Loucy (cell line): ENCODE data around the gene SCAMP1.
A peak's percentile ranks its signal among the peaks of the same experiment; 100 is the strongest.

Experiments
- H2AFZ ChIP-seq: fragments of 200-600 bp; sonication (generic); 2 replicates; pipeline ENCODE4 v1.6.0; 2016; ENCODE audit warnings: antibody characterized with exemption, mild to moderate bottlenecking, low read length, moderate library complexity
- H3F3A ChIP-seq: fragments of 200-600 bp; 2 replicates; pipeline ENCODE4 v1.6.0; 2016; ENCODE audit warnings: antibody characterized with exemption, low read depth, mild to moderate bottlenecking
- H3K27me3 ChIP-seq: fragments of 200-600 bp; sonication (generic); 2 replicates; pipeline ENCODE4 v1.6.1; 2014; ENCODE audit warnings: low read length, mild to moderate bottlenecking; ENCODE audit not compliant: insufficient read depth, poor library complexity, severe bottlenecking
- H3K36me3 ChIP-seq: fragments of 200-600 bp; sonication (generic); 2 replicates; pipeline ENCODE4 v1.6.1; 2016; ENCODE audit warnings: low read length; ENCODE audit not compliant: insufficient read depth
- H3K4me1 ChIP-seq: fragments of 200-600 bp; sonication (generic); 2 replicates; pipeline ENCODE4 v1.5.1; 2014; ENCODE audit warnings: low read length, mild to moderate bottlenecking; ENCODE audit not compliant: insufficient read depth, poor library complexity, severe bottlenecking
- H3K4me2 ChIP-seq: fragments of 200-600 bp; sonication (generic); 2 replicates; pipeline ENCODE4 v1.6.0; 2014; ENCODE audit warnings: antibody characterized with exemption, low read length, low read depth, mild to moderate bottlenecking; ENCODE audit not compliant: poor library complexity, severe bottlenecking
- H3K4me3 ChIP-seq: fragments of 200-600 bp; sonication (generic); 2 replicates; pipeline ENCODE4 v1.5.1; 2014; ENCODE audit warnings: low read length, mild to moderate bottlenecking, mixed read lengths; ENCODE audit not compliant: poor library complexity, severe bottlenecking
- H3K79me2 ChIP-seq: fragments of 200-600 bp; sonication (generic); 2 replicates; pipeline ENCODE4 v1.6.1; 2014; ENCODE audit warnings: low read length; ENCODE audit not compliant: insufficient read depth
- H3K9ac ChIP-seq: fragments of 200-600 bp; sonication (generic); 2 replicates; pipeline ENCODE4 v1.6.0; 2014; ENCODE audit warnings: mild to moderate bottlenecking, low read depth, low read length, moderate library complexity; ENCODE audit not compliant: poor library complexity, severe bottlenecking
- H3K9me2 ChIP-seq: fragments of 200-600 bp; sonication (generic); replicated peaks from 2 replicates; pipeline ENCODE4 v1.6.1; 2016; ENCODE audit warnings: low read depth, low read length, mixed read lengths
- H3K9me3 ChIP-seq: fragments of 200-600 bp; sonication (generic); 2 replicates; pipeline ENCODE4 v1.6.1; 2014; ENCODE audit warnings: mild to moderate bottlenecking, antibody characterized with exemption, low read length, low read depth; ENCODE audit not compliant: insufficient read depth
- H4K20me1 ChIP-seq: fragments of 200-600 bp; sonication (generic); 2 replicates; pipeline ENCODE4 v1.6.0; 2014; ENCODE audit warnings: antibody characterized with exemption, low read length, mild to moderate bottlenecking; ENCODE audit not compliant: insufficient read depth, poor library complexity, severe bottlenecking
- CTCF ChIP-seq: fragments of 200-600 bp; sonication (generic); conservative IDR thresholded peaks from 2 replicates; pipeline ENCODE4 v1.5.1; 2014; ENCODE audit warnings: mild to moderate bottlenecking, antibody characterized with exemption, low read length
- EZH2phosphoT487 ChIP-seq: fragments of 200-600 bp; IDR thresholded peaks from 2 replicates; pipeline ENCODE4 v1.6.1; 2018; ENCODE audit warnings: antibody characterized with exemption, mild to moderate bottlenecking, moderate library complexity, borderline replicate concordance

Gene SCAMP1

GRCh38 chr5:78507531-78507930 is 147.1 kb downstream of the SCAMP1 start:
- Histone ChIP-seq H3F3A (no peaks in the 10 kb centered on the region), H3K36me3 (no peaks in the 10 kb centered on the region), H3K27me3 (no peaks in the 10 kb centered on the region), H2AFZ (no peak overlapping the region), H3K4me3 (peak overlapping the region; percentile 92), H3K79me2 (peaks cover 58% of the 10 kb centered on the region), H3K9me2 (no peaks in the 10 kb centered on the region), H4K20me1 (no peaks in the 10 kb centered on the region), H3K9me3 (no peaks in the 10 kb centered on the region), H3K9ac (peak overlapping the region; percentile 82), H3K4me2 (peak overlapping the region; percentile 87), H3K4me1 (peaks cover 67% of the 10 kb centered on the region)
- no peak for TF ChIP-seq EZH2phosphoT487
- TF ChIP-seq CTCF = no peak

GRCh38 chr5:78508186-78508765 is 147.9 kb downstream of the SCAMP1 start:
- TF ChIP-seq EZH2phosphoT487 (no peak), CTCF (no peak)
- H3F3A ChIP-seq = no peaks in the 10 kb centered on the region
- peak overlapping the region; percentile 92 for H3K4me3 ChIP-seq
- H4K20me1 ChIP-seq = no peaks in the 10 kb centered on the region
- H3K36me3 ChIP-seq = no peaks in the 10 kb centered on the region
- no peaks in the 10 kb centered on the region for H3K9me2 ChIP-seq
- H3K9me3 ChIP-seq = no peaks in the 10 kb centered on the region
- peak overlapping the region; percentile 82 for H3K9ac ChIP-seq
- peak overlapping the region; percentile 87 for H3K4me2 ChIP-seq
- peaks cover 64% of the 10 kb centered on the region for H3K4me1 ChIP-seq
- peaks cover 58% of the 10 kb centered on the region for H3K79me2 ChIP-seq
- no peaks in the 10 kb centered on the region for H3K27me3 ChIP-seq
- no peak overlapping the region for H2AFZ ChIP-seq

- Histone ChIP-seq H3K27me3 (no peaks in the 10 kb centered on the region), H3K4me1 (peaks cover 58% of the 10 kb centered on the region), H3K79me2 (peaks cover 54% of the 10 kb centered on the region), H2AFZ (peak overlapping the region; percentile 84), H3K9ac (peak overlapping the region; percentile 82), H3K4me2 (peak overlapping the region; percentile 87), H3K4me3 (peak overlapping the region; percentile 92), H3K36me3 (no peaks in the 10 kb centered on the region), H3K9me3 (no peaks in the 10 kb centered on the region), H4K20me1 (no peaks in the 10 kb centered on the region), H3F3A (no peaks in the 10 kb centered on the region), H3K9me2 (no peaks in the 10 kb centered on the region)
- TF ChIP-seq EZH2phosphoT487 (no peak), CTCF (no peak)
Observed at GRCh38 chr5:78509145-78509865, 148.9 kb downstream of the SCAMP1 start.
